HG02973 (cell line): ENCODE data around the gene HS6ST3.
A peak's percentile ranks its signal among the peaks of the same experiment; 100 is the strongest.
"Not testable (repeated sequence)": the region's sequence is repeated elsewhere in the genome, so short reads cannot be mapped to it uniquely, and the experiment has no call there.

Experiments used
- ATAC-seq: cut with Tn5 transposase; IDR thresholded peaks from one replicate; pipeline ENCODE4 v1.9.1; 2021; ENCODE audit warnings: moderate library complexity; ENCODE audit not compliant: unreplicated experiment

The HS6ST3 gene

DNA sequence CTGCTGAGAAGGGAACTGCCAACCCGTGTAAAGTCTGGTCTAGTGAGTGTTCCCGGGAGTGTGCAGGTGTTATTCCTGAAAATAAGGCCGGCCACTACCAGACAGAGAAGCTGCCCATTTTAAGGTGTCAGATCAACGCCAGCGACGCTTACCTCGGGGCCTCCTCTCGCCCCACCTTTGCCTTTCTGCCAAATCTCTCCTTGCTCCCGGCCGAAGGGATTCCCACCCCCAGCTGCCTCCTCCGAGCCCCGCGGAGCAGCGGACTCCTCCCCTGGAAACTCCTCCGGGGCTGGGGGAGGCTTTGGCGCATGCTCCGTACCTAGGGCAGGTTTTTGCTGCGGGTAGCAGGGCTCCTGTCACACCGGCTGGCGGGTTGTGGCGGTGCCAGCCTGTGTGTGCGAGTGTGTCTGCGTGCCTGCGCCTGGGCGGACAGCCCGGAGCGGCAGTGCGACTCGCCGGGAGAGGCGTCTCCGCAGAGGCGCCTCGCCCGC is at the start of gene HS6ST3:
HS6ST3 (plus strand) TSS at position 359 of the 491 bp plus-strand sequence.
- ATAC-seq, result peak; percentile 36

DNA sequence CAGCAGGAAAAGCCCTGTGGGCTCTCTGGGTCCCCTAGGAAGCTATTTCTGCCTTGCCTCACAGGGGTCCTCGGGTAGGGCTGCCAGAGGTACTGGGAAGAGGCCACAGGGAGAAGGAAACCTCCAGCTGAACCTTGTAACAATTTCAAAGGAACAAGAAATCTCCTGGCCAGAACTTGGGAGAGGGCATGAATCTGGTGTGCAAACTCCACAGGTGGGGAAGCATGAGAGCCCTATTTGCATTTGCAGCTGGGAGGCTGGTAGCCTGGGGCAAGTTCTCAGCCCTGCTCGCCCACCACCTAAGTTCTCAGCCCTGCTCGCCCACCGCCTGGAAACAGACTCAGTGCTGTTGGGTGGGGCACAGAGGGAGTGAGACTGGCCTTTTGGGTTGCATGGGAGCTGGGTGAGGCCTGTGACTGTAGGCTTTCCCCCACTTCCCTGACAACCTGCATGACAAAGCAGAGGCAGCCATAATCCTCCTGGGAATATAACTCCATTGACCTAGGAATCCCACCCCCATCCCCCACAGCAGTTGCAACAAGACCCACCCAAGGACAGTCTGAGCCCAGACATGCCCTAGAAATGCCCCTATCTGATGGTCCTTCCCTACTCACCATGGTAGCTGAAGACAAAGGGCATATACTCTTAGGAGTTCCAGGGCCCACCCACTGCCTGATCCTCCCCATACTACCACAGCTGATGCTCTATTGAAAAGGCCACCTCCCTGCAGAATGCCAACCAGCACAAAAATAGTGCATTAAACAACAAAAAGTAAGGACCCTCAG is 48.4 kb upstream of the HS6ST3 start:
- no peak for ATAC-seq

DNA sequence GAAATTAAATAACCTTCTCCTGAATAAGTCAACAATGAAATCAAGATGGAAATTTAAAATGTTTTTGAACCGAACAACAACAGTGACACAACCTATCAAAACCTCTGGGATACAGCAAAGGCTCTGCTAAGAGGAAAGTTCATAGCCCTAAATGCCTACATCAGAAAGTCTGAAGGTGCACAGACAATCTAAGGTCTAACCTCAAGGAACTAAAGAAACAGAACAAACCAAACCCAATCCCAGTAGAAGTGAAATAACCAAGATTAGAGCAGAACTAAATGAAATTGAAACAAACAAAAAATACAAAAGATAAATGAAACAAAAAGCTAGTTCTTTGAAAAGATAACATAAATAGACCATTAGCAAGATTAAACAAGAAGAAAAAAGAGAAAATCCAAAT is 45.7 kb upstream of the HS6ST3 start:
- ATAC-seq, result no peak

DNA sequence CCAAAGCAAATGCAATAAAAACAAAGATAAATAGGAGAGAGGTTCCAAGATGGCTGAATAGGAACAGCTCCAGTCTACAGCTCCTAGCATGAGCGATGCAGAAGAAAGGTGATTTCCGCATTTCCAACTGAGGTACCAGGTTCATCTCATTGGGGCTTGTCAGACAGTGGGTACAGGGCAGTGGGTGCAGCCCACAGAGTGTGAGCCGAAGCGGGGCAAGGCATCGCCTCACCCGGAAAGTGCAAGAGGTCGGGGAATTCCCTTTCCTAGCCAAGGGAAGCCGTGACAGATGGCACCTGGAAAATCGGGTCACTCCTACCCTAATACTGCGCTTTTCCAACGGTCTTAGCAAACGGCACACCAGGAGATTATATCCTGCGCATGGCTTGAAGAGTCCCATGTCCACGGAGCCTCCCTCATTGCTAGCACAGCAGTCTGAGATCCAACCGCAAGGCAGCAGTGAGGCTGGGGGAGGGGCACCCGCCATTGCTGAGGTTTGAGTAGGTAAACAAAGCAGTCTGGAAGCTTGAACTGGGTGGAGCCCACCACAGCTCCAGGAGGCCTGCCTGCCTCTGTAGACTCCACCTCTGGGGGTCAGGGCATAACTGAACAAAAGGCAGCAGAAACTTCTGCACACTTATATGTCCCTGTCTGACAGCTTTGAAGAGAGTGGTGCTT is 43.3 kb upstream of the HS6ST3 start:
- ATAC-seq, result not testable (repeated sequence)

DNA sequence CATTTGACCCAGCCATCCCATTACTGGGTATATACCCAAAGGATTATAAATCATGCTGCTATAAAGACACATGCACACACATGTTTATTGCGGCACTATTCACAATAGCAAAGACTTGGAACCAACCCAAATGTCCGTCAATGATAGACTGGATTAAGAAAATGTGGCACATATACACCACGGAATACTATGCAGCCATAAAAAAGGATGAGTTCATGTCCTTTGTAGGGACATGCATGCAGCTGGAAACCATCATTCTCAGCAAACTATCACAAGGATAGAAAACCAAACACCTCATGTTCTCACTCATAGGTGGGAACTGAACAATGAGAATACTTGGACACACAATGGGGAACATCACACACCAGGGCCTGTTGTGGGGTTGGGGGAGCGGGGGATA is 39.0 kb upstream of the HS6ST3 start:
- ATAC-seq, result not testable (repeated sequence)

DNA sequence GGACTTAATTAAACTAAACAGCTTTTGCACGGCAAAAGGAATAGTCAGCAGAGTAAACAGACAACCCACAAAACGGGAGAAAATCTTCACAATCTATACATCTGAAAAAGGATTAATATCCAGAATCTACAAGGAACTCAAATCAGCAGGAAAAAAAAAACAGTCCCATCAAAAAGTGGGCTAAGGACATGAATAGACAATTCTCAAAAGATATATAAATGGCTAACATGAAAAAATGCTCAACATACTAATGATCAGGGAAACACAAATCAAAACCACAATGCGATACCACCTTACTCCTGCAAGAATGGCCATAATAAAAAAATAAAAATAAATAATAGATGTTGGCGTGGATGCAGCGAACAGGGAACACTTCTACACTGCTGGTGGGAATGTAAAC is 38.4 kb upstream of the HS6ST3 start:
- not testable (repeated sequence) for ATAC-seq

DNA sequence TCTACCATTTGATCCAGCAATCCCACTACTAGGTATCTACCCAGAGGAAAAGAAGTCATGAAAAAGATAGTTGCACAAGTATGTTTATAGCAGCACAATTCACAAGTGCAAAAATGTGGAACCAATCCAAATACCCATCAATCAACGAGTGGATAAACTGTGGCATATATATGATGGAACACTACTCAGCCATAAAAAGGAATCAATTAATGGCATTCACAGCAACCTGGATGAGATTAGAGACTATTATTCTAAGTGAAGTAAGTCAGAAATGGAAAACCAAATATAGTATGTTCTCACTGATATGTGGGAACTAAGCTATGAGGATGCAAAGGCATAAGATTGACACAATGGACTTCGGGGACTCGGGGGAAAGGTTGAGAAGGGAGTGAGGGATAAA is 38.0 kb upstream of the HS6ST3 start:
- not testable (repeated sequence) for ATAC-seq

DNA sequence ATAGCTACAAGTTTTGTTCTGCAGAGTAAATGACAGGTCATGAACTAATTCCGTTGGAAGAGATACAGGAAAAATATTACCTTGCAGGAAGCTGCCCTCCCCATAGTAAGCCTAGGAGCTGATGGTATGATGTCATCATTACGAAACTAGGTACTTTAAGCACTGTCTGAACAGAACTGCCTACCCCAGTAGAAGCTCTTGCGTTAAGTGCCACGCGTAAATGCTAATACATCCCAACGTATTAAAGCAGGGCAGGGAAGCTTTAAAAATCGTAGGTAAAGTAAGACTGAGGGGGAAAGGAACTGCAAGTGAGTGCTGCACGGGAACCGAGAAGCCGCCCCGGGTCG is 37.3 kb upstream of the HS6ST3 start:
- ATAC-seq, result peak; percentile 71

DNA sequence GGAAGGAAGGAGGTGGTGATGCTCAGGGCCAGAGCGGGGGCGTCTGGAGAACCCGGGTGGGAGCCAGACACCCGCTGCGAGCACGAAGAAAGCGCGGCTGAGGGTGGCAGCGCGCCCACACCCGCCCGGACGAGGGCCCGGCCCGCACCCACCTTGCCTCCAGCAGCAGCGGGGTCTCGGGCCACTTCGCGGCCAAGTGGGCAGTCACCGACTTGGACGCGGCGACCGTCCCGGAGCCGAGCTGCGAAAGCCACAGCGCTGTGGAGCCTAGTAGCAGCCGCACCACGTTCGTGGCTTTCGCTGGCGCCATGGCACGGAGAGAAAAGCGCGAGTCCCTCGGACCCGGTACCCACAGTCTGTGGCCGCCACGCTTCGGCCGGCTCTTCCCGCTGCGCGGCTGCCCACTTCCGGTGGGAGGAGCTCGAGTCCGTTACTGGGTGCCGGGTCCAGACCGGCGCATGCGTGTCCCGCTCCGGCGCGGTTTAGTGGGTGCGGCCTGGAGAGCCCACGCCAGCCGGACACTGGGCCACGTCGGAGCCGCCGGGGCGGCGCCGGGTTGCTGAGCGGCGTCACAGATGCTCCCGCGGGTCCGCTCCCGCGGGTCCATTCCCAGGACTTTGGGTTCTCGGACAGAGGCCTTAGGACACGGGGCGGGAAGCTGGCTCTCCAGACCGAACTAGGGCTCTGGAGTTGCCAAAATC is 36.8 kb upstream of the HS6ST3 start, which contains the start of gene UGGT2:
UGGT2 (minus strand) TSS at position 399 of the 701 bp plus-strand sequence; CDS start at position 310, 89 bp downstream.
- ATAC-seq, result peak; percentile 93

DNA sequence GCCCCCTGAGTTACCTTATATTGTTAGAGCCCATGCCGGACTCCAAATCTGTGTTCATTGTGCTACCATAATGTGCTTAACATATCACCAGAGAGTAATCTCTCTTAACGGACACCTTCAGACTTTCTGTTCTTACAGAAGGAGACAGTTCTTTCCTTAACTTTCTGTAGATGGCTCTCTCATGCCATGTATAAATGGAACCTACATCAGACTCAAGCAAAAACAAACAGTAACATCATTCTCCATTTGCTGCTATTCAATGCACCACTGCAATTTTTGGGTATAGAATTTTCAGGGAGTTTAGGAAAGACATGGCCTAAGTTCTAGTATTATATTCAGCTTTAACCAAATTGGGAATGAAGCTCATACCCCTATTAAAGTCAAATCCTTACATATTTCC is 24.1 kb upstream of the HS6ST3 start:
- no peak for ATAC-seq

DNA sequence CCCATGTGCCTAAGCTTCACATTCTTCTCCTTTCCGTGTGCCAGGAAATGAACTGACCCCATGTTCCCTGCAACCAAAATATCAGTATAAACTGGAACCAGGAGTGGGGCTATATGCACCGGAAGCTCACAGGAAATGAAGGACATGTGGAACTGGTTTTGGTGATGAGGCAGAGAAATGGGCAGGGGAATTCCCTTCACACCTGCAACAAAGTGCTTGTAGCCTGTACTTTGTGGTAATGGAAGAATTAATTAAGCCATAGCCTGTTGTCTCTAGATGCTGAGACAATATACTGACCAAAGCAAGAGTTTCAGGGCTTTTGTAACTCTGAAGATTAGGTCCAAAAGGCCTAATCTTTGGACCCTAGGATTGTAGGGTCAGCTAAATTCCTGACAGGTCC is 21.2 kb upstream of the HS6ST3 start:
- ATAC-seq, result no peak

DNA sequence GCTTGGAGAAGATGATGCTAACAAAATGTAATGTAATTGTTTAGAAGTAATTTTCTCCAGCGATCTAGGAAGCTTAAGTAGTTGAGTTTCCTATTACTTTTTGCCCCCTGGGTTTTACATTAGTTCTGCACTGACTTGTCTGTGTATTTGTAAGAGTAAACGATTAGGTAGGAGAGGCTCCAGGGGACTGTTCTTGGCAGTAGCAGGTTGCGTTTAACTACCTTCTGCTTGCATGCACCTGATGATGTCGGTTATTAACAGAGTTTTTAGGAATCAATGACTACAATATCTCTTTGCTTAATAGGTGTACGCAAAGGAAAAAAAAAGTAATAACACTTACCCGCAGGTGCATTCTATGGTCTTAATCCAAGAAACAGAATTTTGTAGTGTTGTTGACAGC is 18.4 kb upstream of the HS6ST3 start:
- ATAC-seq, result no peak

DNA sequence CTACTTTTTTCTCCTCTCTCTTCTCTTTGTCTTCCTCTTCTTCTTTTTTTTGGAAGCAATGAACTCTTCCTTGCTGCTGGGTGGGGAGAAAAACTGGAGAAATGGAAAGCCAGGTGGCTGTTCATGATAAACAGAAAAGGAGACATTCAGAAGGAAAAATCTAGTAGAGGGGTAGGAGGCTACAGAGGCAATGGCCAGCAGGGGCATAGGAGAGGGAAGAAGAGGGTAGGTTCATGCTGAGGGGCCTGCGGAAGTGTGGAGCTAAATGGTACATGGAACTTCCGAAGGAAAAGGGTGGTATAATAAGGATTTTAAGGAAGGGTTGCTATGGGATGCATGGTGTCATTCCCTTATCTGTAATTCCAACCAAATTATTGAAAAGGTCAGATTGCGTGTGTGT is 17.5 kb upstream of the HS6ST3 start:
- no peak for ATAC-seq

DNA sequence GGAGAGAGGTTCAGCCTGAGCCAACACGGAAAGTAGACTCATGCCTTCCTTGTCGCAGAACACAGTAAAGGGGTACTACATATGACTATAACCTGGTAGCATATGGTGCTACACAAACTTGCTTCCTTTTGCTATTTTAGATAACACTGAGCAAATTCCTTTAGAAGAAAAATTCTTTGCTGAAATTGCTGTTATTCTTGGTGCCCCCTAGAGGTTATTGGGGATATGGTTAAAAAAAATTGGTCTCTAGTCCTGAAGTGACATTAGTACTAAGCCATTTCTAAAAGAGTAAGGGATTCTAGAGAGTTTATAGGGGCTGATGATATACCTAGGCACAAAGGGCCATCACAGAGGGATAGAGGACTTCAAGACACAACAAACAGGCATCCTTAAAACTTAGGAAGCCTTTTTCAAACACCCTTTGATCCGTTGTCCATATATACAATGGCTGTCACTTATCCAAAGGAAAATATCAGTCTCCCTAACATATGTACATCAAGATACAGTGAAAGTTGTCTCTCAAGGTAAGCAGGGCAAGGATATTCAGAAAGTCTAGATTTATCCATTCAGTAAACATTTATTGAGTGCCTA is 13.9 kb upstream of the HS6ST3 start:
- peak; percentile 46 for ATAC-seq

DNA sequence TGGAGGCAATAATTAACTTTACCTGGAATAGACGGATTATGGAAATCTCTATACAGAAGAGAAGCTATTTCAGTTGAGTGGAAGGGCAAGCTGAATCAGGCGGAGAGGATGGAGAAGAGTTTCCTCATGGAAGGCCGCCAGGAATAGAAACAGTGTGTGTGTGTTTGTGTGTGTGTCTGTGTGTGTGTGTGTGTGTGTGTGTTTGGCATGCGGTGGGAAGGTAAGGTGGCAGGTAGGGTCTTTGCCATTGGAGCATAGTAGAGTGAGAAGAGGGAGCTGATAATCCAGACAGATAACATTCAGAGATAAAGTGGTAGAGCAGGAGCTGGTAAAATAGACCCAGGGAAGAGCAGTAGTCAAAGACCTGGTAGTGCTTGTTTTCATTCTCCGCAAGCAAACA is 9.2 kb upstream of the HS6ST3 start:
- no peak for ATAC-seq

DNA sequence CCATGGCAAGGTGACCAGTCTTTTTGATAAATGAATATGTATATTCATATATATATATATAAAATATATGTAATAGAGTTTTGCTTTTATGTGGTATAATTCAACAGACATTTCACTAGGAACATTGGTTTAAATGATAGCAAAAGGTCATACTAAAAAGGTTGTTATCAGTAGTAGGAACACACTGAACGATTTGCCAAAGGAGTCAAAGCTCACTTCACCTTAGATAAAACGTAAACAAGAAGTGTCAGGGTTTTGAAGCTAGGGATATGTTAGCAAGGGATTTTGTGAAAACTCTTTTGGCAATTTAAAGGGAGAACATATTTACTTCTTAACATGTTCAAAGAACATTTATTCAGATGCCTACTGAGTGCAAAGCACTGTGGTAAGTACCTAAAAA is 8.0 kb upstream of the HS6ST3 start:
- no peak for ATAC-seq

DNA sequence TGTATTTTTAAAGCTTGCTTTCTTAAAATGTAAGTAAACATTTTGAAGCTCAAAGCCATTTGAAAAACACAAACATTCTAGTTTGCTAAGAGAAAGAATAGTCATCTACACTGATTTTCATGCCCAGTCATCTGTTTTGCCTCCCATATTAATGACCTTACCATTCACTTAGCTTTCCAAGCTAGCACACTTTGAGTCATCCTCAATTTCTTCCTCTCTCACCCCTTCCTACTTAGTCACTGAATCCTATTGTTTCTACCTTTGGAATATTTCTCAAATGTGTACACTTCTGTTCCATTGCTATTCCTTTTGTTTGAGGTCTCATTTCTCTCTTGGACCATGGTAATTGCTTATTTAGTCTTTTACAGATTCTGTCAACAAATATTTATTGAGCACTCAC is 7.3 kb upstream of the HS6ST3 start:
- no peak for ATAC-seq

DNA sequence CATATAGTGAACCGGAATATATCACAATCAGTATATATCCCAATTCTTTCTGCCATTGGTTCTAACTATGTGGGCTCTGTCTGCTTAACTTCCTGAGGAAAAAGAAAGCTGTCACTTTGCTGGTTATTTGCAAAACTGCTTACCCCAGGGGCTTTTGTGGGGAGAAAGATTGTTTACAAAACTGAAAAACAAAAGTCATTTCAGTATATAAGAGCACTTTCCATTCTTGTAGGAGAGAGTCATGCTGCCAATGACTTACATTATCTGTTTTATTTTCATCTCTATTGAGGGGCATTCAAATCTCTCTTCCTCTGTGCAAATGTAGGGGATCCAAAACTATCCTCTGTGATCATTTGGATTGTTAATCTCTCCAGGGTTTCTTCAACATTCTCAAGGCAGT is 3.2 kb upstream of the HS6ST3 start:
- no peak for ATAC-seq

DNA sequence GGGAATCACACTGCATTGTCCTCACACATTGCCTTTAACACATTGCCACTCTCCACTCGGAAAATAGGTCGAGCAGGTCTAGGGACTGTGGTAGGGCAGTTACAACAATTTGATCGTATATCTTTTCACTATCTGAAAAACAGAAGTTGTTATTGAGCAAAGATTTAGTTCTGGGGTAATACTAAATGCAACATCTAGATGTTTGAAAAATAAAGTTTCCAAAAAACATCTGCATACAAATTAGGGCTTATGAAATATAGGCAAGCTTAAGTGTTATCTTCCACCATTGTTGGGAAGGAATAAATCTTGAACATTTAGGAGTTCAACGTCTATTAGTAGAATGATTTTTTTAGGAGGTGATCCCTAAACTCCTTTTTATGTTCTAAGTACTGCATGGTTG is 768 bp upstream of the HS6ST3 start:
- ATAC-seq, result no peak

DNA sequence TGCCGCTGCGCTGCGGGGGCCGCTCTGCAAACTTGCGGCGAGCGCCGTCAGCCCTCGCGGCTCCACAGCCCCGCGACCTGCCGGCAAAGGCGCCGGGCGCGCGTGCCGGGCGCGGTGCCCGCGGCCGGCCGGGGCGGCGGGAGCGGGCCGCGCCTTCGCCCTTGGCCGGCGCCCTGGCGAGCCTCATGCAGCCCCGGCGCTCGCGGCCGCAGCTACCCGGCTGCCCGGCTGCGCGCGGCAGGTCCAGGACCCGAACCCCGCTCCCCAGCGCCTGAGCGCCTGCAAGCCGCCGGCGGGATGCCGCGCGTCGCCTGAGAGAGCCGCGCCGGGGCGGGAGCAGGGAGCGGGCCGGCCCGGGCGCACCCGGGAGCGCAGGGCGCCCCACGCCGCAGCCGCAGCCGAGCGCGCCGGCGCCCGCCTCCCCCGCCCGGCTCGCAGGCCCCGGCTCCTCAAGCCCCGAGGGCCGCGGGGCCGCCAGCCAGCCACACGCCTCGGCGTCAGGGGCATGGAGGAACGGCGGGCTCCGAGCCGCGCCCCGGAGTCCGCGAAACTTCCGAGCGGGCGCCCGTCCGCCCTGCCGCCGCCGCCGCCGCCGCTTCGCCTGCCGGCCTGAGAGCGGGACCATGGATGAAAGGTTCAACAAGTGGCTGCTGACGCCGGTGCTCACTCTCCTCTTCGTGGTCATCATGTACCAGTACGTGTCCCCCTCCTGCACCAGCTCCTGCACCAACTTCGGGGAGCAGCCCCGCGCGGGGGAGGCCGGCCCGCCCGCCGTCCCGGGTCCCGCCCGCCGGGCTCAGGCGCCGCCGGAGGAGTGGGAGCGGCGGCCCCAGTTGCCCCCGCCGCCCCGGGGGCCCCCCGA is 564 bp downstream of the HS6ST3 start:
- ATAC-seq, result peak; percentile 40
